ENCODE measurements around the gene LCN15. TPM values are rescaled to one million over a fixed set of nuclear protein-coding genes. Genes with fewer than 3 reads are reported as not detected.
"Not testable (repeated sequence)": the region's sequence is repeated elsewhere in the genome, so short reads cannot be mapped to it uniquely, and the experiment has no call there.

The LCN15 gene
- total and polyA plus RNA-seq, 11 donors, result 0.64 to 2.8 (median 1.2) TPM; not detected in 4

GRCh38 chr9:136787690-136788400 lies 23.5 kb upstream of the LCN15 start:
- peak overlapping the region in 1 of 12 donors; percentile 39 for H3K27ac ChIP-seq
- TF ChIP-seq CTCF (IDR thresholded peaks at IDR 0.05) (peak; percentile 81 to 93 (median 90)), POLR2A (IDR thresholded peaks at IDR 0.05) (no peak)
- peak; percentile 59 to 81 (median 69) for DNase-seq
- intact Hi-C loops (cut with DNase I), result loop anchor here (1.0 to 10.0 kb wide), 7 partner anchors 247 to 447 kb away; partner anchors contain the start of genes CYSRT1 (in 2 of the 10), RNF224 (in 2 of the 10), RNF208 (in 1 of the 10) and SLC34A3 (in 1 of the 10)
- H3K4me3 ChIP-seq, result peak overlapping the region in 1 of 12 donors; percentile 8
- peaks cover 0 to 7% (median 0%) of the 10 kb centered on the region in 9 donors for H3K36me3 ChIP-seq
- no peak for ATAC-seq
- H3K4me1 ChIP-seq, result peaks cover 6 to 37% (median 22%) of the 10 kb centered on the region in 12 donors
- WGBS, 4 donors, result 15 to 19% (median 17%) methylated on average over 21 of the region's 21 CpGs
- no peaks in the 10 kb centered on the region for H3K27me3 ChIP-seq
- no peaks in the 10 kb centered on the region for H3K9me3 ChIP-seq

- H3K4me3 ChIP-seq, H3K27me3 ChIP-seq, H3K36me3 ChIP-seq, H3K9me3 ChIP-seq, H3K27ac ChIP-seq, DNase-seq, ATAC-seq: not testable (repeated sequence)
- intact Hi-C loops (cut with DNase I), result loop anchor here in 9 of 10 donors (1.0 to 10.0 kb wide), 7 partner anchors 248 to 448 kb away; partner anchors contain the start of genes CYSRT1 (in 2 of the 9), RNF224 (in 2 of the 9), RNF208 (in 1 of the 9) and SLC34A3 (in 1 of the 9)
- 24 to 42% (median 32%) methylated on average over 4 of the region's 4 CpGs for WGBS, 4 donors
- H3K4me1 ChIP-seq, result peaks cover 0 to 29% (median 16%) of the 10 kb centered on the region in 12 donors
Observed at GRCh38 chr9:136786983-136787382, 22.7 kb upstream of the LCN15 start.

GRCh38 chr9:136786451-136786850 lies 22.1 kb upstream of the LCN15 start:
- DNase-seq (no peak), ATAC-seq (no peak)
- H3K27ac ChIP-seq, result no peak overlapping the region
- peaks cover 0 to 24% (median 11%) of the 10 kb centered on the region in 12 donors for H3K4me1 ChIP-seq
- WGBS, 4 donors, result 67 to 77% (median 72%) methylated on average over 10 of the region's 10 CpGs
- no peaks in the 10 kb centered on the region for H3K9me3 ChIP-seq
- no peak for TF ChIP-seq POLR2A (IDR thresholded peaks at IDR 0.05)
- no peak for TF ChIP-seq CTCF (IDR thresholded peaks at IDR 0.05)
- H3K36me3 ChIP-seq, result no peaks in the 10 kb centered on the region
- H3K4me3 ChIP-seq, result no peak overlapping the region
- intact Hi-C loops (cut with DNase I), result loop anchor here in 8 of 10 donors (2.0 to 10.0 kb wide), 6 partner anchors 248 to 448 kb away; partner anchors contain the start of genes CYSRT1 (in 2 of the 8), RNF224 (in 2 of the 8), RNF208 (in 1 of the 8) and SLC34A3 (in 1 of the 8)
- no peaks in the 10 kb centered on the region for H3K27me3 ChIP-seq

- not testable (repeated sequence) for H3K36me3 ChIP-seq, H3K27ac ChIP-seq, H3K9me3 ChIP-seq, DNase-seq, ATAC-seq, H3K27me3 ChIP-seq, H3K4me3 ChIP-seq
- peaks cover 0 to 23% (median 9%) of the 10 kb centered on the region in 12 donors for H3K4me1 ChIP-seq
- intact Hi-C loops (cut with DNase I), result loop anchor here in 8 of 10 donors (2.0 to 10.0 kb wide), 6 partner anchors 249 to 449 kb away; partner anchors contain the start of genes CYSRT1 (in 2 of the 8), RNF224 (in 2 of the 8), RNF208 (in 1 of the 8) and SLC34A3 (in 1 of the 8)
- 86 to 92% (median 89%) methylated on average over 18 to 23 of the region's 23 CpGs for WGBS, 4 donors
Observed at GRCh38 chr9:136785565-136786355, 21.4 kb upstream of the LCN15 start.

Data from heart left ventricle (tissue), 16 donors.